ENCODE measurements around the gene CEACAM7. TPM values are rescaled to one million over a fixed set of nuclear protein-coding genes. Genes with fewer than 3 reads are reported as not detected.

Gene CEACAM7
- total RNA-seq, 1 experiment from 2014 or later, result not detected

- Histone ChIP-seq H3K9ac (ENCODE audit: extremely low read depth, insufficient read length, low read length) (no peak overlapping the region), H3K4me2 (ENCODE audit: insufficient read depth, insufficient read length, low read length) (no peak overlapping the region), H3K14ac (ENCODE audit: insufficient read depth, low read length) (no peak overlapping the region), H4K5ac (ENCODE audit: insufficient read length, low read depth, low read length) (no peak overlapping the region), H2BK12ac (ENCODE audit: insufficient read length, low read depth, low read length) (no peak overlapping the region), H4K8ac (replicated peaks; ENCODE audit: insufficient read length, low read depth, low read length) (no peak overlapping the region), H3K79me2 (ENCODE audit: insufficient read depth, low read length) (no peaks in the 10 kb centered on the region), H3T11ph (ENCODE audit: low read length) (no peak overlapping the region), H3K27ac (ENCODE audit: insufficient read length, low read depth, low read length) (no peak overlapping the region), H2AK5ac (ENCODE audit: insufficient read length, low read length) (no peak overlapping the region), H2BK120ac (ENCODE audit: low read depth, low read length, poor library complexity, severe bottlenecking) (no peak overlapping the region), H3K56ac (ENCODE audit: insufficient read length, low read depth, low read length) (no peak overlapping the region), H3K18ac (ENCODE audit: insufficient read length, low read depth, low read length) (no peak overlapping the region), H3K4me1 (ENCODE audit: insufficient read depth, low read length) (no peaks in the 10 kb centered on the region), H3K23me2 (ENCODE audit: insufficient read length, low read depth, low read length, poor library complexity, severe bottlenecking) (no peaks in the 10 kb centered on the region), H2AFZ (ENCODE audit: low read length) (no peak overlapping the region), H3K79me1 (ENCODE audit: insufficient read depth, low read depth, low read length, poor library complexity, severe bottlenecking) (no peaks in the 10 kb centered on the region), H3K9me3 (ENCODE audit: control insufficient read depth, low read depth, low read length) (peaks cover 35% of the 10 kb centered on the region), H3K27me3 (ENCODE audit: insufficient read depth, low read length) (no peaks in the 10 kb centered on the region), H4K91ac (ENCODE audit: insufficient read length, low read depth, low read length) (no peak overlapping the region), H2BK20ac (ENCODE audit: low read depth, low read length, poor library complexity, severe bottlenecking) (no peak overlapping the region), H3K4ac (ENCODE audit: low read depth, low read length) (no peak overlapping the region), H4K20me1 (ENCODE audit: control insufficient read depth, insufficient read depth, insufficient read length) (no peaks in the 10 kb centered on the region), H2BK5ac (ENCODE audit: insufficient read length, low read length) (no peak overlapping the region), H3K23ac (ENCODE audit: insufficient read length, low read depth, low read length) (no peak overlapping the region), H2BK15ac (ENCODE audit: low read depth, low read length) (no peak overlapping the region)
- Mint-ChIP-seq H3K4me1 (no peaks in the 10 kb centered on the region), H3K9me3 (peaks cover 86 to 94% of the 10 kb centered on the region in 2 experiments), H3K27me3 (ENCODE audit: low read depth) (no peaks in the 10 kb centered on the region; the same call in 1 of the 2 replicates), H3K36me3 (ENCODE audit: insufficient read depth in 1 of 3, low read depth in 3 of 3) (peaks cover 0 to 38% (median 0%) of the 10 kb centered on the region in 3 experiments; a peak in 4 of 7 replicates), H3K27ac (no peak overlapping the region), H3K4me3 (no peak overlapping the region)
- TF ChIP-seq, protein P1, sequence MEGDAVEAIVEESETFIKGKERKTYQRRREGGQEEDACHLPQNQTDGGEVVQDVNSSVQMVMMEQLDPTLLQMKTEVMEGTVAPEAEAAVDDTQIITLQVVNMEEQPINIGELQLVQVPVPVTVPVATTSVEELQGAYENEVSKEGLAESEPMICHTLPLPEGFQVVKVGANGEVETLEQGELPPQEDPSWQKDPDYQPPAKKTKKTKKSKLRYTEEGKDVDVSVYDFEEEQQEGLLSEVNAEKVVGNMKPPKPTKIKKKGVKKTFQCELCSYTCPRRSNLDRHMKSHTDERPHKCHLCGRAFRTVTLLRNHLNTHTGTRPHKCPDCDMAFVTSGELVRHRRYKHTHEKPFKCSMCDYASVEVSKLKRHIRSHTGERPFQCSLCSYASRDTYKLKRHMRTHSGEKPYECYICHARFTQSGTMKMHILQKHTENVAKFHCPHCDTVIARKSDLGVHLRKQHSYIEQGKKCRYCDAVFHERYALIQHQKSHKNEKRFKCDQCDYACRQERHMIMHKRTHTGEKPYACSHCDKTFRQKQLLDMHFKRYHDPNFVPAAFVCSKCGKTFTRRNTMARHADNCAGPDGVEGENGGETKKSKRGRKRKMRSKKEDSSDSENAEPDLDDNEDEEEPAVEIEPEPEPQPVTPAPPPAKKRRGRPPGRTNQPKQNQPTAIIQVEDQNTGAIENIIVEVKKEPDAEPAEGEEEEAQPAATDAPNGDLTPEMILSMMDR (conservative IDR thresholded peaks at IDR 0.05), result no peak
- peak; percentile 24 for DNase-seq
- WGBS (ENCODE audit: extremely low coverage, insufficient read length, low lambda C conversion rate), result no CpG with 5 or more reads among the region's 6 CpGs
These were observed 49.4 kb downstream of the CEACAM7 start for GRCh38 chr19:41638641-41639081.
